ENCODE measurements around the gene PRF1. TPM values are rescaled to one million over a fixed set of nuclear protein-coding genes. Genes with fewer than 3 reads are reported as not detected.
"Not testable (repeated sequence)": the region's sequence is repeated elsewhere in the genome, so short reads cannot be mapped to it uniquely, and the experiment has no call there.

Gene PRF1
- polyA plus RNA-seq, 1 donor, result 2.0 TPM

GRCh38 chr10:70617798-70618568 is 15.4 kb upstream of the PRF1 start:
- Histone ChIP-seq H3K9me3 (ENCODE audit: control insufficient read depth, low read depth, low read length) (peaks cover 5% of the 10 kb centered on the region), H3K4me3 (ENCODE audit: low read length) (no peak overlapping the region), H3K4me1 (ENCODE audit: control insufficient read depth, insufficient read depth, low read length) (no peaks in the 10 kb centered on the region), H3K36me3 (ENCODE audit: control insufficient read depth, insufficient read depth, low read length) (no peaks in the 10 kb centered on the region), H3K27me3 (ENCODE audit: control insufficient read depth, insufficient read depth, low read length) (no peaks in the 10 kb centered on the region), H3K27ac (ENCODE audit: low read length) (no peak overlapping the region)
- DNase-seq, result no peak
- 100% methylated on average over 1 of the region's 7 CpGs for WGBS (ENCODE audit: insufficient coverage, low lambda C conversion rate)

- Histone ChIP-seq H3K27ac (ENCODE audit: low read length) (no peak overlapping the region), H3K36me3 (ENCODE audit: control insufficient read depth, insufficient read depth, low read length) (no peaks in the 10 kb centered on the region), H3K27me3 (ENCODE audit: control insufficient read depth, insufficient read depth, low read length) (no peaks in the 10 kb centered on the region), H3K4me3 (ENCODE audit: low read length) (no peak overlapping the region), H3K9me3 (ENCODE audit: control insufficient read depth, low read depth, low read length) (peaks cover 5% of the 10 kb centered on the region), H3K4me1 (ENCODE audit: control insufficient read depth, insufficient read depth, low read length) (no peaks in the 10 kb centered on the region)
- no peak for DNase-seq
- WGBS (ENCODE audit: insufficient coverage, low lambda C conversion rate), result no CpG with 5 or more reads among the region's 4 CpGs
Measured at GRCh38 chr10:70616761-70617160, 14.2 kb upstream of the PRF1 start.

- Histone ChIP-seq H3K36me3 (ENCODE audit: control insufficient read depth, insufficient read depth, low read length) (no peaks in the 10 kb centered on the region), H3K4me3 (ENCODE audit: low read length) (no peak overlapping the region), H3K9me3 (ENCODE audit: control insufficient read depth, low read depth, low read length) (peaks cover 5% of the 10 kb centered on the region), H3K27me3 (ENCODE audit: control insufficient read depth, insufficient read depth, low read length) (no peaks in the 10 kb centered on the region), H3K4me1 (ENCODE audit: control insufficient read depth, insufficient read depth, low read length) (no peaks in the 10 kb centered on the region), H3K27ac (ENCODE audit: low read length) (no peak overlapping the region)
- WGBS (ENCODE audit: insufficient coverage, low lambda C conversion rate), result 86% methylated on average over 1 of the region's 7 CpGs
- no peak for DNase-seq
Measured at GRCh38 chr10:70615784-70616522, 13.4 kb upstream of the PRF1 start.

- Histone ChIP-seq H3K4me3 (ENCODE audit: low read length) (no peak overlapping the region), H3K27me3 (ENCODE audit: control insufficient read depth, insufficient read depth, low read length) (no peaks in the 10 kb centered on the region), H3K9me3 (ENCODE audit: control insufficient read depth, low read depth, low read length) (peaks cover 2% of the 10 kb centered on the region), H3K27ac (ENCODE audit: low read length) (no peak overlapping the region), H3K36me3 (ENCODE audit: control insufficient read depth, insufficient read depth, low read length) (no peaks in the 10 kb centered on the region), H3K4me1 (ENCODE audit: control insufficient read depth, insufficient read depth, low read length) (no peaks in the 10 kb centered on the region)
- WGBS (ENCODE audit: insufficient coverage, low lambda C conversion rate), result no CpG with 5 or more reads among the region's 2 CpGs
- no peak for DNase-seq
Measured at GRCh38 chr10:70615211-70615610, 12.7 kb upstream of the PRF1 start.

- WGBS (ENCODE audit: insufficient coverage, low lambda C conversion rate), result no CpG with 5 or more reads among the region's 3 CpGs
- not testable (repeated sequence) for H3K36me3 ChIP-seq (ENCODE audit: control insufficient read depth, insufficient read depth, low read length); H3K4me1 ChIP-seq (ENCODE audit: control insufficient read depth, insufficient read depth, low read length); H3K4me3 ChIP-seq (ENCODE audit: low read length); H3K27ac ChIP-seq (ENCODE audit: low read length); H3K9me3 ChIP-seq (ENCODE audit: control insufficient read depth, low read depth, low read length); DNase-seq; H3K27me3 ChIP-seq (ENCODE audit: control insufficient read depth, insufficient read depth, low read length)
Measured at GRCh38 chr10:70614364-70614763, 11.8 kb upstream of the PRF1 start.

- H3K27ac ChIP-seq (ENCODE audit: low read length), result no peak overlapping the region
- WGBS (ENCODE audit: insufficient coverage, low lambda C conversion rate), result 50% methylated on average over 1 of the region's 2 CpGs
Measured at GRCh38 chr10:70613941-70614340, 11.4 kb upstream of the PRF1 start.

GRCh38 chr10:70607936-70608335 is 5.4 kb upstream of the PRF1 start:
- no peaks in the 10 kb centered on the region for H3K4me1 ChIP-seq (ENCODE audit: control insufficient read depth, insufficient read depth, low read length)
- H3K9me3 ChIP-seq (ENCODE audit: control insufficient read depth, low read depth, low read length), result no peaks in the 10 kb centered on the region
- no CpG with 5 or more reads among the region's 4 CpGs for WGBS (ENCODE audit: insufficient coverage, low lambda C conversion rate)
- no peak for DNase-seq
- no peak overlapping the region for H3K27ac ChIP-seq (ENCODE audit: low read length)
- no peaks in the 10 kb centered on the region for H3K27me3 ChIP-seq (ENCODE audit: control insufficient read depth, insufficient read depth, low read length)
- H3K36me3 ChIP-seq (ENCODE audit: control insufficient read depth, insufficient read depth, low read length), result no peaks in the 10 kb centered on the region
- H3K4me3 ChIP-seq (ENCODE audit: low read length), result no peak overlapping the region

More at GRCh38 chr10:70613941-70614340, 11.4 kb upstream of the PRF1 start:
- DNase-seq, result no peak
- Histone ChIP-seq H3K36me3 (ENCODE audit: control insufficient read depth, insufficient read depth, low read length) (no peaks in the 10 kb centered on the region), H3K9me3 (ENCODE audit: control insufficient read depth, low read depth, low read length) (no peaks in the 10 kb centered on the region), H3K4me3 (ENCODE audit: low read length) (no peak overlapping the region), H3K4me1 (ENCODE audit: control insufficient read depth, insufficient read depth, low read length) (no peaks in the 10 kb centered on the region), H3K27me3 (ENCODE audit: control insufficient read depth, insufficient read depth, low read length) (no peaks in the 10 kb centered on the region)

GRCh38 chr10:70605161-70605560 is 2.6 kb upstream of the PRF1 start:
- no peaks in the 10 kb centered on the region for H3K27me3 ChIP-seq (ENCODE audit: control insufficient read depth, insufficient read depth, low read length)
- no peaks in the 10 kb centered on the region for H3K36me3 ChIP-seq (ENCODE audit: control insufficient read depth, insufficient read depth, low read length)
- no CpG with 5 or more reads among the region's 2 CpGs for WGBS (ENCODE audit: insufficient coverage, low lambda C conversion rate)
- no peak for DNase-seq
- H3K4me1 ChIP-seq (ENCODE audit: control insufficient read depth, insufficient read depth, low read length), result no peaks in the 10 kb centered on the region
- H3K9me3 ChIP-seq (ENCODE audit: control insufficient read depth, low read depth, low read length), result peaks cover 4% of the 10 kb centered on the region
- H3K27ac ChIP-seq (ENCODE audit: low read length), result no peak overlapping the region
- H3K4me3 ChIP-seq (ENCODE audit: low read length), result no peak overlapping the region

GRCh38 chr10:70604106-70604505 is 1.6 kb upstream of the PRF1 start:
- no peaks in the 10 kb centered on the region for H3K27me3 ChIP-seq (ENCODE audit: control insufficient read depth, insufficient read depth, low read length)
- H3K4me3 ChIP-seq (ENCODE audit: low read length), result no peak overlapping the region
- H3K36me3 ChIP-seq (ENCODE audit: control insufficient read depth, insufficient read depth, low read length), result no peaks in the 10 kb centered on the region
- no peaks in the 10 kb centered on the region for H3K4me1 ChIP-seq (ENCODE audit: control insufficient read depth, insufficient read depth, low read length)
- peaks cover 4% of the 10 kb centered on the region for H3K9me3 ChIP-seq (ENCODE audit: control insufficient read depth, low read depth, low read length)
- 80% methylated on average over 1 of the region's 4 CpGs for WGBS (ENCODE audit: insufficient coverage, low lambda C conversion rate)
- no peak overlapping the region for H3K27ac ChIP-seq (ENCODE audit: low read length)
- DNase-seq, result no peak

GRCh38 chr10:70603449-70603801 is 884 bp upstream of the PRF1 start:
- Histone ChIP-seq H3K9me3 (ENCODE audit: control insufficient read depth, low read depth, low read length) (peaks cover 8% of the 10 kb centered on the region), H3K4me1 (ENCODE audit: control insufficient read depth, insufficient read depth, low read length) (no peaks in the 10 kb centered on the region), H3K27ac (ENCODE audit: low read length) (no peak overlapping the region), H3K4me3 (ENCODE audit: low read length) (no peak overlapping the region), H3K27me3 (ENCODE audit: control insufficient read depth, insufficient read depth, low read length) (no peaks in the 10 kb centered on the region), H3K36me3 (ENCODE audit: control insufficient read depth, insufficient read depth, low read length) (no peaks in the 10 kb centered on the region)
- no peak for DNase-seq
- no CpG with 5 or more reads among the region's 7 CpGs for WGBS (ENCODE audit: insufficient coverage, low lambda C conversion rate)
